Left cardiac atrium (tissue), 4 donors: Measurements from ENCODE around the gene LSM14B. TPM values are rescaled to one million over a fixed set of nuclear protein-coding genes. Genes with fewer than 3 reads are reported as not detected.
"Not testable (repeated sequence)": the region's sequence is repeated elsewhere in the genome, so short reads cannot be mapped to it uniquely, and the experiment has no call there.

Experiments
- ATAC-seq, 2 donors: fragments of 200-7000 bp; cut with Tn5 transposase; one replicate each; pipeline ENCODE4 v1.9.1; 2020; ENCODE audit warnings: mild to moderate bottlenecking in 2 of 2, moderate library complexity in 2 of 2
- DNase-seq: peaks from one replicate; pipeline ENCODE4 v3.0.0-alpha.2; 2020
- intact Hi-C, 2 donors: fragments of 100-400 bp; cut with DNase I; formaldehyde crosslinking; loops; one replicate each; pipeline versions ENCODE4 v1.14.1 to v1.15.1; 2022 to 2023
- long read RNA-seq: library from polyadenylated mRNA; unstranded; transcript quantifications from one replicate; pipeline ENCODE4 v2.0.0, GENCODE V29; 2021
- total RNA-seq, 2 donors: library from RNA; stranded (reverse); fragmentation: NEBNext Ultra II Directional; extraction: Animal tissue kit (Norgen Biotek cat#: 25700); gene quantifications; one replicate each; pipeline ENCODE4 v1.2.1, GENCODE V29; 2021
- donor health status: DM: no; HTN: yes; CAD: no.
- donor health status: DM: no; HTN: yes; CAD: no; lungs with severe emphysema.
- donor health status: DM: yes; HTN: yes; CAD: no.
- donor health status: Dilated cardiomyopathy.

LSM14B gene
- 10 to 100 TPM; 36.8 to 38.1 TPM for total RNA-seq
- long read RNA-seq: 0 reads

GRCh38 chr20:62121776-62122653 lies at the start of gene LSM14B:
TSS of gene LSM14B (plus strand) at chr20:62122475. CDS start at chr20:62122667, 192 bp downstream.
- intact Hi-C loops: loop anchor here in 1 of 2 donors (10.0 kb wide), 1 partner anchor 57 kb away; the partner anchor contains the start of gene TAF4
- ATAC-seq (peak; percentile 92 to 93), DNase-seq (peak; percentile 97)

DNA sequence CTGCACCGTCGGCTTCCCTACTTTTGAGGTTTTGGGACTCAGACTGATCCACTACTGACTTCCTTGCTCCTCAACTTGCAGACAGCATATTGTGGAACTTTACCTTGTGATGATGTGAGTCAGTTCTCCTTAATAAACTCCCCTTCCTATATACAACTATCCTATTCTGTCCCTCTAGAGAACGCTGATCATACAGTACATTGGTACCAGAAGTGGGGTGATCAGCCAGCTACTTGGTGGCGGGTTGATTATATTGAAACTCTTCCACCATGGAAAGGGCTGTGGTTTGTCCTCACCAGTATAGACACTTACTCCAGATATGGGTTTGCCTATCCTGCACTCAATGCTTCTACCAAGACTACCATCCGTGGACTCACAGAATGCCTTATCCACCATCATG lies 49.0 kb upstream of the LSM14B start:
- intact Hi-C loops: no loop called here
- ATAC-seq (no peak), DNase-seq (no peak)

DNA sequence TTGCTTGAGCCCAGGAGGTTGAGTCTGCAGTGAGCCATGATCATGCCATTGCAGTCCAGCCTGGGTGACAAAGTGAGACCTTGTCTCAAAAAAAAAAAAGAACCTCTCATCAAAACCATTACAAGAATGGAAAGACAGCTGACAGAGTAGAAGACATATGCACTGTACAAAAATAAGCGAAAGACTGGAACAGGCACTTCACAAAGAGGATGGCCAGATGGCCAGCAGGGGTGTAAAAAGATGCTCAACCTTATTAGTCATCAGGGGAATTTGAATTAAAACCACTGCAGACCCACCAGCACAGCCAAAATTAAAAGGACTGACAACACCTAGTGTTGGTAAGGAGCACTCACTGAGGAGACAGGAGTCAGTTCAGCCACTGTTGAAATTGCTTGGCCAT lies 43.1 kb upstream of the LSM14B start:
- intact Hi-C loops: no loop called here
- ATAC-seq (no peak), DNase-seq (no peak)

GRCh38 chr20:62080249-62080990 lies 41.9 kb upstream of the LSM14B start:
- intact Hi-C loops: no loop called here
- no peak for ATAC-seq
- DNase-seq: no peak

DNA sequence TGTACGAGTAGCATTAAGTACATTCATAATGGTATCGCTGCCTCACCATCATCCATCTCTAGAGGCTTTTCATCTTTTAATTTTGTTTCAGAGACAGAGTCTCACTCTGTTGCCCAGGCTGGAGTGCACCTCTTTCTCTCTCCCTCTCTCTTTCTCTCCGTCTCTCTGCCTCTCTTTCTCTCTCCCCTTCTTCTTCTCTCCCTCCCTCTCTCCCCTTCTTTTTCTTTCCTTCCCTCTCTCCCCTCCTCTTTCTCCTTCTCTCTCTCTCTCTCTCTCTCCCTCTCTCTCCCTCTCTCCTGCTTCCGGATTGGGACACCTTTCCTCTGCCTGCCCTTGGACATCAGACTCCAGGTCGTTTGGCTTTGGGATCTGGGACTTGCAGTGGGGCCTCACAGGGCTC lies 39.0 kb upstream of the LSM14B start:
- intact Hi-C loops: no loop called here
- ATAC-seq: no peak
- DNase-seq: no peak

DNA sequence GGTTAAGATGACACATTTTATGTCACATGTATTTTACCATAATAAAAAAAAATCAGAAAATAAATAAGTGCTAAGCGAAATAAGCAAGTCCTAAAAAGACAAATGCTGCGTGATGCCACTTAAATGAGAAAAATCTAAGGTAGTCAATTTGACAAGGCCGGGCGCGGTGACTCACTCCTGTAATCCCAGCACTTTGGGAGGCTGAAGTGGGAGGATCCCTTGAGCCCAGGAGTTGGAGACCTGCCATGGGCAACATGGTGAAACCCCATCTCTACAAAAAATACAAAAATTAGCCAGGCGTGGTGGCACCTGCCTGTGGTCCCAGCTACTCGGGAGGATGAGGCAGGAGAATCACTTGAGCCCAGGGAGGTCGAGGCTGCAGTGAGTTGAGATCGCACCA lies 38.1 kb upstream of the LSM14B start:
- intact Hi-C loops, ATAC-seq: not testable (repeated sequence)

DNA sequence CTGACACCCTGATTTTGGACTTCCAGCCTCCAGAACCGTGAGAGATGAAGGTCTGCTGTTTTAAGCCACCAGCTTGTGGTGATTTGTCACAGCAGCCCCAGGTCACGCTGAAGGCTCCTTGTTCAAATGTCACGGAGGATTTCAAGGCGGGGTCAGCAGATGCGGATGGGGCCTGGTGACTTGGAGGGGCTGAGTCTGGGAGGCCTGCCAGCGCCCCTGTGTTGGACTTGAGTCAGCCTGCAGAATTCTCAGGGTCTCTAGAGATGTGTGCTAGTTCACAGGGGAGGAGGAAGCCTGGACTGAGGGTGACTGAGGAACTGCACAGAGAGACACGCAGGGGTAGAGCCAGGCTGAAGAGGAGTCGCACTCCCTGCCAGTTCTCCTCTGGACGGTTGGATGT lies 37.1 kb upstream of the LSM14B start:
- ATAC-seq (no peak), DNase-seq (no peak)
- intact Hi-C loops: no loop called here

More for the DNA sequence above, 38.1 kb upstream of the LSM14B start:
- not testable (repeated sequence) for DNase-seq

DNA sequence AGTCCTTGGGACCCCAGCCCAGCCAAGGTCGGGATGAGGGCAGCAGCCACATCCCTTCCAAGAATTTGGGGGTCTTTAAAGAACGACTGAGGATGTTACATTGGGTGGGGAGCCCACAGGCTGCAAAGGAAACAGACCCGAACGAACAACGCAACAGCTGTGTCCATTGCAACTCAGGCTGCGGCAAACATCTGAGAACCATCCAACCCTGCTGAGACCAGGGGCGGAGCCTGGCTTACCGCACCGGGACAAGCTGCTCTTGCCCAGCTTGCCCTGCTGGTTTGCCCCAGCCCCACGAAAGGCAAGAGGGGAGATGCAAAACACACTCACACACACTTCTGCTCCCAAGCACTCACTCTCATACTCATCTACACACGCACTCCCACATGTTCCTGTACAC lies 35.0 kb upstream of the LSM14B start:
- DNase-seq: no peak
- intact Hi-C loops: no loop called here
- no peak for ATAC-seq

DNA sequence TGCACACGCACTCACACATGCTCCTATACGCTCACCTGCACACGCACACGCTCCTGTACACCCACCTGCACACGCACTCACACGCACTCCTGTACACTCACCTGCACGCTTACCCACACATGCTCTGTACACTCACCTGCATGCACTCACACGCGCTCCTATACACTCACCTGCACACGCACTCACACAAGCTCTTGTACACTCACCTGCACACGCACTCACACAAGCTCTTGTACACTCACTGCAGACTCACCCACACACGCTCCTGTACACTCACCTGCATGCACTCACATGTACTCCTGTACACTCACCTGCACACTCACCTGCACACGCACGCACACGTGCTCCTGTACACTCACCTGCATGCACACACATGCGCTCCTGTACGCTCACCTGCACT lies 34.6 kb upstream of the LSM14B start:
- ATAC-seq (no peak), DNase-seq (no peak)
- intact Hi-C loops: no loop called here

- intact Hi-C loops: no loop called here
- DNase-seq (no peak), ATAC-seq (peak in 1 of 2 donors; percentile 56)
Measured at GRCh38 chr20:62088258-62089127, 33.8 kb upstream of the LSM14B start.

DNA sequence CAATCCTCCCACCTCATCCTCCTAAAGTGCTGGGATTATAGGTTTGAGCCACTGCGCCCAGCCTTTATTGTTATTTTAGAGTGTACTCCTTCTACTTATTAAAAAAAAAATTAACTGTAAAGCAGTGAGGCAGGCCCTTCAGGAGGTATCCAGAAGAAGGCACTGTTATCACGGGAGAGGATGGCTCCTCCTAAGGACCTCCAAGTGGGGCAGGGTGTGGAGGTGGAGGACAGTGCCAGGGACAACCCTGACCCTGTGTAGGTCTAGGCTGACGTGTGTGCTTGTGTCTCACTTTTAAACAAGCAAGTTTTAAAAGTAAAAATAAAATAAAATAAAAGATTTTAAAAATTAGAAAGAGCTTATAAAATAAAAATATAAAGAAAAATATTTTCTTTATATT lies 32.9 kb upstream of the LSM14B start:
- ATAC-seq (peak in 1 of 2 donors; percentile 44), DNase-seq (no peak)
- intact Hi-C loops: no loop called here

- ATAC-seq: no peak
- no peak for DNase-seq
- intact Hi-C loops: no loop called here
Measured at GRCh38 chr20:62096421-62097380, 25.6 kb upstream of the LSM14B start.

DNA sequence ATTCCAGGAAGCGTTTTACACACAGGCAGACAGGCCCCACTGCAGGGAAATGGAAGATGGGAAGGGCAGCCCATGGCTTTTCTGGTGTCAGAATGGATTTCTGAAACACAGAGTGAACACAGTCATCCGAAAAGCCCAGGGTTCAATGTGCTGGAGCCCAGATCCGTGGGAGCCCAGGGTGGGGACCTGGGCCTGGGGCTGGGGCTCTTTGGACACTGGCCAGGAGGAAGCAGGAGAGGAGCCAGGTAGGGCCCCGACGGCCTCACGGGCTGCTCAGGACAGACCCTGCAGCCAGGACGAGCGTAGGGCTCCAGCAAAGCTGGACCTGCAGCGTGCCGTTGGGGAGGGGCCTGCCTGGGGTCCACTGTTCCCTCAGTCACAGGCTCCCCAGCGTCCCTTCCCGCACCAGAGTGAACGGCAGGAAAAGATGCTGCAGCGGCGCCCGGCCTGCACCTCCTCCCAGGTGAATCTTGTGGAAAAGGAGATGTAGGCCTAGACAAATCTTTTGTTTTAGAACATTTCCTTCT lies 24.3 kb upstream of the LSM14B start:
- intact Hi-C loops: no loop called here
- DNase-seq (no peak), ATAC-seq (no peak)

DNA sequence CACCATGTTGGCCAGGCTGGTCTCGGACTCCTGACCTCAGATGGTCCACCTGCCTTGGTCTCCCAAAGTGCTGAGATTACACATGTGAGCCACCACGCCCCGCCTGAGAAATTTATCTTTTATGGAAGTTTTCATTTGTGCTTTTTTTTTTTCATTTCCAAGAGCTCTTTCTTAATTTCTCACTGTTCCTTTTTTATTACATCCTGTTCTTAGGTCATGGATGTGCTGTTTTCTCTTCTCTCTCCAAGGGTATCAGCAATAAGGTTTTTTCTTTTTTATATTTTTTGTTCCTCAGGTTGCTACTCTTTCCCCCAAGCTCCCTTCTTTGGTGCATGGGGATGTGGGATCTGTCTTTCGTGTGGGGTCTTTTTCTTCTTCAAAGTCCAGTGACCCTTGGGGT lies 21.2 kb upstream of the LSM14B start:
- intact Hi-C loops: no loop called here
- no peak for DNase-seq
- ATAC-seq: no peak

- intact Hi-C loops: no loop called here
- no peak for DNase-seq
- ATAC-seq: no peak
Measured at GRCh38 chr20:62103508-62104233, 18.6 kb upstream of the LSM14B start.

- no peak for DNase-seq
- ATAC-seq: no peak
- intact Hi-C loops: no loop called here
Measured at GRCh38 chr20:62104234-62104789, 18.0 kb upstream of the LSM14B start.

DNA sequence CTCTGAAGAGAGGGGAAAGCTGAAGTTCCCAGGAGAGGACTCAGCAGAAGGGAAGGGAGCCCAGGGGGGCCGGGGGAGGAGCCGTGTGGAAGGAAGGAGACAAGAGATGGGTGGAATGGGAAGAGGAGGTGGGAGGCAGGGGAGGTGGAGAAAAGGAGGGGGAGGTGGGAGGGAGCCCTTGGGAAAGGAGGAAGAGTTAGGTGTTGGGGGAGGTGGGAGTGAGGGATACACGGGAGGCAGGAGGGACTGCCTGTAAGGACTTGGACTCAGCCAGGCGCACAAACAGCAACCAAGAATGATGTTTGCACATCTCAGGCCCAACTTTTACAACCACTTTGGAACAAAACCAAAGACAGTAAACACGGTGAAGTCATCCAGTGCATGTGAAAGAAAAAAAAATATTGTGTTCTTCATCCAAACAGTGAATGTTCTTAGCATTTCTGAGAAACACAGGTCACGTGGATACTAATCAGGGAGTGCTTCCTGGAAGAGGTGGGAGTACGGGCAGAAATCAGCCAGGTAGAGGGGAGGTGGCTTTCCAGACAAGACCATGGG lies 17.4 kb upstream of the LSM14B start:
- intact Hi-C loops: no loop called here
- peak in 1 of 2 donors; percentile 22 for ATAC-seq
- DNase-seq: no peak
